HG03175 (cell line): Measurements from ENCODE around the gene TBC1D22A.

Source experiments
- ATAC-seq: cut with Tn5 transposase; IDR thresholded peaks from one replicate; pipeline ENCODE4 v1.9.1; 2021; ENCODE audit warnings: mild to moderate bottlenecking, moderate library complexity; ENCODE audit not compliant: unreplicated experiment

Gene TBC1D22A

DNA sequence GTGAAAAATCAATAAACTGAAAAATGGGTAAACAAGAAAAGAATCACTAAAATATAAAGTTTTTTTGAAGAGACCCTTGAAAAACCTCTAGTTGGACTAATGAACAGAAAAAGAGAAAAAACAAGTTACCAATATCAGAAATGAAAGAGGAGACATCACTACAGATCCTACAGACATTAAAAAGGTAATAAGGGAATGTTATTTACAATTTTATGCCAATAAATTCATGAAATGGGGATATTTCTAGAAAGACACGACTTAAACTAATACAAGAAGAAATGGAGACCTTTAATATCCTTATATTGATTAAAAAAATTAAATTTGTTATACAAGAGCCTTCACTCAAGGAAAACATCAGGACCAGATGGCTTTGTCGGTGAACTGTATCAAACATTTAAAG, 109.4 kb downstream of the TBC1D22A start:
- no peak for ATAC-seq

- no peak for ATAC-seq
These were observed 112.6 kb downstream of the TBC1D22A start for GRCh38 chr22:46875089-46875488.

DNA sequence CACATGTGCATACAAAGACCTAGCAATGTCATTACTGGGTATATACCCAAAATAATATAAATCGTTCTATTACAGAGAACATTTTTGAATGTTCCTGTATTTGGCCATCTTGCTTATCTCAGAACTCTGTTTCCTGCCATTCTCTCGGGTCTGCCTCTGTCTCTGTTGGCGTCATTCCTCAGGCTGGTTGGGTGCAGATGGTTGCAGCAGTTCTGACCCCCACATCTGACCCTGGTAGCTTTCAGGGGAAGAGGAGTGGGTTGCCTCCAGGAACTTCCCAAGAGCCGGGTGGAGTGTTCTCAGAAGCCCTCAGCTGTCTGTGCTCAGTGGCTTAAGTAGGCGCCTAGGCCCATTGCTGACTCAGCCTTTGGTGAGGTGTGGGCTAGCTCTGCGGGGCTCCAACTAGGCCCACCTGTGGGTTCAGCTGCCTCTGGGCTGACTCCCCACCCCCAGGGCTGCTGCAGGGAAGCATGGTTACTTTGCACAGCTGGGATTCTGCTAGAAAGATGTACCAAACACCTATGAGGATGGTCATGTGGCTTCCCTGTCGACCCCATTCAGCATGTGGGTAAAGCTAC, 114.0 kb downstream of the TBC1D22A start:
- ATAC-seq: no peak

- no peak for ATAC-seq
These were observed 115.9 kb downstream of the TBC1D22A start for GRCh38 chr22:46878191-46878948.

DNA sequence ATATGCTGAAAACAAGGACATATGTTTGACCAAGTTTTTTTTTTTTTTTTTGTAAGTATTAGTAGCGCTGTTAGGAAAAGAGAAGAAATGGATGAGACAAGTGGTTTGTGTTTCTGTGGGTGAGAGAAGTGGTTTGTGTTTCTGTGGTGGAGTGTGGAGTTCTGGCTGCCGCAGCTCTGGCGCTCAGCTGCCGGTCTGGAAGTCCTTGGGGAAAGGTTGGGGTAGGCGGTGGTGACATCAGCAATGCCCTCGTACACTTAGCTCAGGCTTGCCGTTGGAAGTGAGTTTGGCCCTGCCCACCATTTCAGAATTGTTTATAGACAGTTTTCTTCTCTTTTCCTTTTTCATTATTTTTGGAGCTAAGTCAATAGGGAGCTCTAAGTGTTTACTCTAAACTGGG, 116.6 kb downstream of the TBC1D22A start:
- ATAC-seq: no peak

GRCh38 chr22:46881373-46882118, 119.1 kb downstream of the TBC1D22A start:
- no peak for ATAC-seq

- no peak for ATAC-seq
These were observed 120.9 kb downstream of the TBC1D22A start for GRCh38 chr22:46883092-46883910.

GRCh38 chr22:46884365-46884764, 121.9 kb downstream of the TBC1D22A start:
- no peak for ATAC-seq

DNA sequence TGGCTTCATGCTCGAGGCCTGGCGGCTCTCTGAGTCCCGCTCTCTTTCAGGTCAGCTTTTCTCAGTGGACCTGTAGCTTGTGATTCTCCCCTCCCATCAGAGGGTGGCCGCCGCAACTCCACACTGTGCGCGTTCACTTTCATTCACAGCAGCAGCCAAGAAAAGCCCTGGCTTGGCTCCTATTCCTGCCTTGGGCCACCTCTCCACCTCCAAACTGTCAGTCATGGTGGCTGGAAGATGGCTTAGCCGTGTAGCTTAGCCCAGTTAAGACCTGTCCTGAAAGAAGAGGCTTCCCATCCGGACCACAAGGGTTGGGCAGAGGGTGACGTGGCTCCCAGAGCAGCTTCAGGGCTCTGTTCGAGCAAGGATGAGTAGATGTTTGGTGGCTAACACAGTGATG, 125.5 kb downstream of the TBC1D22A start:
- no peak for ATAC-seq

DNA sequence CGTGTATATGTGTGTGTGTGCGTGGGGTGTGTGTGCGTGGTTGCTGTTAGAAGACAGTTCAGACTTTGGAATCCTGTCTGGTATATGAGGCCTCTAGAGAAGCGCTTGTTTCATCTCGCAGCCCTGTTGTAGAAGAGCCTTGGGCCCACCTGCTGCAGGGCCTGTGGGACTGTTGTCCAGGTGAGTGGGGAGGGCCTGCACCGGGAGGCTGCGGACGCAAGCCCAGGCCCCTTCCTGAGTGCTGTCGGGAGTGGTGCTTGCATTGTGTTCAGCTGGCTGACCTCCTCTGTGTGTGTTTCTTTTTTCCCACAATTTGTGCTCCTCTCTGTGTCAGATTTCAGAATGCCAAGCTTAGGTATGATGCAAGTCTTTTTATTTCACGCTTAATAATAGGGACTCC, 128.4 kb downstream of the TBC1D22A start:
- no peak for ATAC-seq

DNA sequence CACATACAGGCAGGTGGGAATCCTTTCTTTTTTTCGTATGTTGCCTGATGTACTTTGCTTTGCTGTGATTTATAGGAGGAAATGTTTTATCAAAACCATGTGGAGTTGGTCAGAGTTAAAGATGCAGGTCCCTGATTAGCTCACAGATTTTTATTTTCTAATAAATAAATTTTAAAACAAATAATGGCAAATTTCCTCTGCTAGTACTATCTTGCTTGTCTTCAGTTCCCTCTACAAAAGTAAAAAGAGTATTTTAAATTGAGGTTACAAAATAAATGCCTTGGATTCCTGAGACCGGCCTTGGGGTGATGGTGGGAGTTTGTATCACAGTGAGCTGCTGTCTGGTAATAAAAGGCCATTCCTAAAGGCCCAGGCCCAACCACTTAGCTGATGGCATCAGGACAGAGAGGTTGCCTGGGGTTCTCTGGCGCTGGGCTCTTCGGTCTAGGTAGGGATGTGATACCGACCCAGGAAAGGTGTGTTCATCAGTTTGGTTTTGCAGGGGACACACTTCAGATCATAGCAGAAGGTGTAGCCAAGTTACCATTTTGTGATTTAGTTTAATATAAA, 129.0 kb downstream of the TBC1D22A start:
- no peak for ATAC-seq

DNA sequence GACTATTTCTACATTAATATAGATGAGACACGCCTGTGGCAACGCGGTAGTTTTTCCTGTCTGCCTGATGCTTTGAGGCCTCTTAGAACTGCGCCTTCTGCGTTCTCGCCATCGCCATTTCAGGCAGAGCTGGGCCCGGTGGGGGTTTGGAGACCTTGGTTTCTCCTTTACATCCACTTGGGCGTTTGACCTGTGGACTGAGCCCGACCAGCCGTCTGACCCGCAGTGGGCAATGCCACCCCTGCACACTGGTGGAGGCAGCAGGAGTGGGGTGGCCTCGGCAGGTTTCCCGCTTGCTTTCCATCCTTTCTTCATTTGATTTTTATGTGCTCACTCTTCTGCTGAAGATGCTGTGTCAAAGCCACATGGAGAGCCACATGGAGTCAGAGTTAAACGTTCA, 130.4 kb downstream of the TBC1D22A start:
- no peak for ATAC-seq

- ATAC-seq: no peak
These were observed 131.0 kb downstream of the TBC1D22A start for GRCh38 chr22:46893281-46894020.

DNA sequence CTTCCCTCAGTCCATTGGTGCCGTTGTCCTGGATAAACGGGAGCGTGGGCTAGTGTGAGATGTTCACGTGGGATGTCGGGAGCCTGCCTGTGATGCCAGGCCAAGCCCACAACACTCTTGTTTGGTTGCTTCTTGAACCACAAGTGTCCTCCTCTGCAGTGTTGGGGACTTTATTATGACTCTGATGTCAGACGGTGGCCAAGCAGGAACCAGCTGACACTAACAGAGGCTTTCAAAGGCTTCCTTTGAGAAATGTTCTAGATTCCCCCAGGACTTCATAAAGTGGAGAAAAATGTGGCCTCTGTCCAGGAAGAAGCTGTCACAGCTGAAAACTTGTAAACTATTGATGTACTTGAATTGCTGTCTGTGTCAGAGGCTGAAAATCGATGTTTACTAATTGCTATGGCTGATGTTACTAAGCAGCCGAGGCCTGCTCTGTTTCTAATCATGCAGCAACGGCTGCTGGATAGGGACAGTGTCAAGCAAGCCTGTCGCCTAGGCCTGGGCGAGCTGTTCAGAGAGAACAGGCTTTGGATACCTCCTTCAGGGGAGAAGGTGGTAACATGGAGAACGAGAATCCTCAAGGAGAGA, 131.7 kb downstream of the TBC1D22A start:
- no peak for ATAC-seq

- no peak for ATAC-seq
These were observed 132.6 kb downstream of the TBC1D22A start for GRCh38 chr22:46894851-46895640.

GRCh38 chr22:46895753-46896152, 133.3 kb downstream of the TBC1D22A start:
- ATAC-seq: no peak

DNA sequence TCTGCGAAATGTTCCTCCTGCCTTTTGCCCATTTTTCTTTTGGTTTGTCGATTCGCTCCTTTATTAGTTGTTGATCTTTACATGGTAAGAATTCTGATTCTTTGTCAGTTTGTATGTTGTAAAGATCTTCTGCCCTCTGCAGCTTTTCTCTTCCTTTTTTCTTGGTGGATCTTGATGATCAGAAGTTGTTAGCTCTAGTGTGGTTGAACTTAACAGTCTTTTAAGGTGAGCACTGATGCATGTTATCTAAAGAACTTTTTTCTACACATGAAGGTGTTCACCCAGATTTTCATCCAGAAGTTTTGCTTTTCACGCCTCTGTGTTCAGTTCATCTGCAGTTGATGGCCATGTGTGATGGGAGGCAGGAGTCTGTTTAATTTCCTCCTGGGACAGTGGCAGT, 133.7 kb downstream of the TBC1D22A start:
- ATAC-seq: no peak

DNA sequence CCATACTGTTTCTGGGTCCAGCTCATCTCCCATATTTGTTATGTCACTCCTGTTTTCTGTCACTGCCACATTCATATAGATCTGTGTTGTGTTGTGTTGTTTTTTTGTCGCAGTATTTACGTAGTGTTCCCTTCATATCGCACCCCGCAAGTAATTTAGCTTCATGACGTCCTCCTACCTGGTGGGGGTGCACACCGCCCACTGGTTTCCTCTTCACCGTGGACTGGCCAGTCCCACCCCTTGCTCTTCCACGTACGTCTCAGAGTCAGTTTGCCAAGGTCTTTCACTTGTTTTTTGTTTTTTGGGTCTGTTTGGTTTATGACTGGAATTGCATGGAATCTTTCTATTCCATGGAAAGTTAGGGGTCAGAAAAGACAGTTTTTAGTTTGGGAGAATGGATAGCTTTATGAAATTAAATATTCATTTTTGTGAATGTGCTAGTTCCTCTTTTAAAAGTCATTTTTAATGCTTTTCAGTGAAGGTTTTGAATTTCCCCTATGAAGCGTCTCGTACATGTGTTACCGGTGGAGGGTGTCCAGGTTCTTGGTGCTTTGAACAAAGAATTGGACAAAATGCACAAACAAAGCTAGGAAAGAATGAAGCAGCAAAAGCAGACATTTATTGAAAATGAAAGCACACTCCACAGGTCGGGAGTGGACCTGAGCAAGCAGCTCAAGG, 134.3 kb downstream of the TBC1D22A start:
- ATAC-seq: no peak
